Thoracic aorta (tissue), 2 donors: ENCODE results near the gene ANTXR2. TPM values are rescaled to one million over a fixed set of nuclear protein-coding genes. Genes with fewer than 3 reads are reported as not detected.
"Not testable (repeated sequence)": the region's sequence is repeated elsewhere in the genome, so short reads cannot be mapped to it uniquely, and the experiment has no call there.

Source experiments
- ATAC-seq: fragments of 150-250 bp; one replicate; pipeline ENCODE4 v1.8.0; 2017; ENCODE audit warnings: low read depth; ENCODE audit not compliant: insufficient number of reproducible peaks, low FRiP score
- DNase-seq: peaks from one replicate; pipeline ENCODE4 v3.0.0-alpha.2; 2020; ENCODE audit warnings: low spot score
- H3K27ac ChIP-seq, 2 donors: fragments of 200-600 bp; sonication (generic); 1 replicate in 1 of 2; 2 replicates in 1 of 2; pipeline ENCODE4 v1.5.1; 2016; ENCODE audit warnings: mild to moderate bottlenecking in 2 of 2, moderate library complexity in 2 of 2
- H3K27me3 ChIP-seq: fragments of 200-600 bp; sonication (generic); replicated peaks from 2 replicates; pipeline ENCODE4 v1.6.0; 2016; ENCODE audit warnings: mild to moderate bottlenecking; ENCODE audit not compliant: insufficient read depth
- H3K36me3 ChIP-seq: fragments of 200-600 bp; sonication (generic); one replicate; pipeline ENCODE4 v1.5.1; 2016
- H3K4me1 ChIP-seq, 2 donors: fragments of 200-600 bp; sonication (generic); 1 replicate in 1 of 2; 2 replicates in 1 of 2; pipeline versions ENCODE4 v1.5.1 to v1.6.0; 2016; ENCODE audit warnings: low read depth in 2 of 2, mild to moderate bottlenecking in 1 of 2; ENCODE audit not compliant: control insufficient read depth in 1 of 2
- H3K4me3 ChIP-seq: fragments of 200-600 bp; sonication (generic); 2 replicates; pipeline ENCODE4 v1.5.1; 2016; ENCODE audit warnings: mild to moderate bottlenecking
- H3K9me3 ChIP-seq: fragments of 200-600 bp; sonication (generic); 2 replicates; pipeline ENCODE4 v1.5.1; 2016
- CTCF ChIP-seq: fragments of 200-600 bp; sonication (generic); IDR thresholded peaks from one replicate; pipeline ENCODE4 v1.5.1; 2019; ENCODE audit warnings: antibody characterized with exemption
- total RNA-seq, 2 donors: library from RNA; depleted of rRNA; stranded (reverse); fragments of >200 nt; gene quantifications; one replicate each; pipeline versions ENCODE4 v1.1.0 to v1.2.3, GENCODE V29; 2016

Gene ANTXR2
- total RNA-seq, 2 donors from 2014 or later, result 48.3 to 63.8 TPM

GRCh38 chr4:79993476-79993875 lies 79.6 kb downstream of the ANTXR2 start:
- H3K27me3 ChIP-seq, result no peaks in the 10 kb centered on the region
- no peak for TF ChIP-seq CTCF
- H3K27ac ChIP-seq, result no peak overlapping the region
- ATAC-seq, result no peak
- no peak for DNase-seq
- H3K36me3 ChIP-seq, result no peaks in the 10 kb centered on the region
- H3K9me3 ChIP-seq, result no peaks in the 10 kb centered on the region
- no peak overlapping the region for H3K4me3 ChIP-seq
- no peaks in the 10 kb centered on the region for H3K4me1 ChIP-seq

GRCh38 chr4:79991601-79992000 lies 81.4 kb downstream of the ANTXR2 start:
- H3K27ac ChIP-seq, result no peak overlapping the region
- no peak for TF ChIP-seq CTCF
- no peak overlapping the region for H3K4me3 ChIP-seq
- H3K27me3 ChIP-seq, result no peaks in the 10 kb centered on the region
- DNase-seq, result no peak
- H3K4me1 ChIP-seq, result no peaks in the 10 kb centered on the region
- no peak for ATAC-seq
- no peaks in the 10 kb centered on the region for H3K36me3 ChIP-seq
- no peaks in the 10 kb centered on the region for H3K9me3 ChIP-seq

GRCh38 chr4:79991100-79991499 lies 81.9 kb downstream of the ANTXR2 start:
- H3K36me3 ChIP-seq, ATAC-seq, H3K27ac ChIP-seq, H3K4me1 ChIP-seq, DNase-seq, H3K9me3 ChIP-seq, H3K27me3 ChIP-seq, H3K4me3 ChIP-seq: not testable (repeated sequence)

GRCh38 chr4:79987401-79987800 lies 85.6 kb downstream of the ANTXR2 start:
- ATAC-seq (no peak), DNase-seq (no peak)
- H3K9me3 ChIP-seq, result no peaks in the 10 kb centered on the region
- H3K4me1 ChIP-seq, result no peaks in the 10 kb centered on the region
- no peak overlapping the region for H3K4me3 ChIP-seq
- H3K36me3 ChIP-seq, result no peaks in the 10 kb centered on the region
- H3K27me3 ChIP-seq, result no peaks in the 10 kb centered on the region
- no peak for TF ChIP-seq CTCF
- no peak overlapping the region for H3K27ac ChIP-seq

GRCh38 chr4:79983431-79983830 lies 89.6 kb downstream of the ANTXR2 start:
- no peak overlapping the region for H3K27ac ChIP-seq
- TF ChIP-seq CTCF, result no peak
- H3K36me3 ChIP-seq, result no peaks in the 10 kb centered on the region
- H3K4me3 ChIP-seq, result no peak overlapping the region
- no peaks in the 10 kb centered on the region for H3K4me1 ChIP-seq
- DNase-seq, result no peak
- no peaks in the 10 kb centered on the region for H3K27me3 ChIP-seq
- no peak for ATAC-seq
- no peaks in the 10 kb centered on the region for H3K9me3 ChIP-seq

- DNase-seq (no peak), ATAC-seq (no peak)
- Histone ChIP-seq H3K9me3 (no peaks in the 10 kb centered on the region), H3K27ac (no peak overlapping the region), H3K4me3 (no peak overlapping the region), H3K4me1 (no peaks in the 10 kb centered on the region), H3K36me3 (peaks cover 2% of the 10 kb centered on the region), H3K27me3 (no peaks in the 10 kb centered on the region)
- TF ChIP-seq CTCF, result no peak
These were observed 90.3 kb downstream of the ANTXR2 start for GRCh38 chr4:79982601-79983322.
